ENCODE results near the gene ANK2. TPM values are rescaled to one million over a fixed set of nuclear protein-coding genes. Genes with fewer than 3 reads are reported as not detected.

The ANK2 gene
- total and polyA plus RNA-seq, 4 donors: 0.32 to 2.2 (median 1.0) TPM

DNA sequence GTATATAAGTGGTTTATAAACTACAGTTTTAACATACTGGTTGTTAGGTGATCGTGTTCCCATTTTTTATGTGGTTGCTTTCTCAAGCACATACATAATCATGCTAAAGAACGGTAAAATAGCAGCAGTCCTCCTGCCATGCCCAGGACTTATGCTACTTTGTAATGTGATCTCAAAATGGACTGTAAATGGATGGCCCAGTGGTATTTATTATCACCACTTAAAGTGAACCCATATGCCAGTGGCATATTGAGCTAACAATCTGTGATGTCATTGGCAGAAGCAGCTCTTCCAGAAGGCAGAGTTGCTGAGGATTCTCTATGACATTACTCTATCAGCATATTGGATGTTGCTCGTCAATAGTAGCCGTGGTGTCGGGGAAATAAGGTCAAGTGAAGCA, 28.6 kb downstream of the ANK2 start:
- TF ChIP-seq YY1 (IDR thresholded peaks at IDR 0.05) (no peak), FOXA2 (IDR thresholded peaks at IDR 0.05) (no peak), HNF4A (conservative IDR thresholded peaks at IDR 0.05) (no peak), FOXA1 (IDR thresholded peaks at IDR 0.05) (no peak), RXRA (IDR thresholded peaks at IDR 0.05) (no peak), TAF1 (conservative IDR thresholded peaks at IDR 0.05) (no peak), NR2F2 (IDR thresholded peaks at IDR 0.05) (no peak), EGR1 (IDR thresholded peaks at IDR 0.05; ENCODE audit: low read depth in 2 of 2) (no peak), RAD21 (IDR thresholded peaks at IDR 0.05) (no peak), JUND (IDR thresholded peaks at IDR 0.05) (no peak)
- TF ChIP-seq, protein P1, sequence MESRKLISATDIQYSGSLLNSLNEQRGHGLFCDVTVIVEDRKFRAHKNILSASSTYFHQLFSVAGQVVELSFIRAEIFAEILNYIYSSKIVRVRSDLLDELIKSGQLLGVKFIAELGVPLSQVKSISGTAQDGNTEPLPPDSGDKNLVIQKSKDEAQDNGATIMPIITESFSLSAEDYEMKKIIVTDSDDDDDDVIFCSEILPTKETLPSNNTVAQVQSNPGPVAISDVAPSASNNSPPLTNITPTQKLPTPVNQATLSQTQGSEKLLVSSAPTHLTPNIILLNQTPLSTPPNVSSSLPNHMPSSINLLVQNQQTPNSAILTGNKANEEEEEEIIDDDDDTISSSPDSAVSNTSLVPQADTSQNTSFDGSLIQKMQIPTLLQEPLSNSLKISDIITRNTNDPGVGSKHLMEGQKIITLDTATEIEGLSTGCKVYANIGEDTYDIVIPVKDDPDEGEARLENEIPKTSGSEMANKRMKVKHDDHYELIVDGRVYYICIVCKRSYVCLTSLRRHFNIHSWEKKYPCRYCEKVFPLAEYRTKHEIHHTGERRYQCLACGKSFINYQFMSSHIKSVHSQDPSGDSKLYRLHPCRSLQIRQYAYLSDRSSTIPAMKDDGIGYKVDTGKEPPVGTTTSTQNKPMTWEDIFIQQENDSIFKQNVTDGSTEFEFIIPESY (IDR thresholded peaks at IDR 0.05): no peak
- TF ChIP-seq, protein P2, sequence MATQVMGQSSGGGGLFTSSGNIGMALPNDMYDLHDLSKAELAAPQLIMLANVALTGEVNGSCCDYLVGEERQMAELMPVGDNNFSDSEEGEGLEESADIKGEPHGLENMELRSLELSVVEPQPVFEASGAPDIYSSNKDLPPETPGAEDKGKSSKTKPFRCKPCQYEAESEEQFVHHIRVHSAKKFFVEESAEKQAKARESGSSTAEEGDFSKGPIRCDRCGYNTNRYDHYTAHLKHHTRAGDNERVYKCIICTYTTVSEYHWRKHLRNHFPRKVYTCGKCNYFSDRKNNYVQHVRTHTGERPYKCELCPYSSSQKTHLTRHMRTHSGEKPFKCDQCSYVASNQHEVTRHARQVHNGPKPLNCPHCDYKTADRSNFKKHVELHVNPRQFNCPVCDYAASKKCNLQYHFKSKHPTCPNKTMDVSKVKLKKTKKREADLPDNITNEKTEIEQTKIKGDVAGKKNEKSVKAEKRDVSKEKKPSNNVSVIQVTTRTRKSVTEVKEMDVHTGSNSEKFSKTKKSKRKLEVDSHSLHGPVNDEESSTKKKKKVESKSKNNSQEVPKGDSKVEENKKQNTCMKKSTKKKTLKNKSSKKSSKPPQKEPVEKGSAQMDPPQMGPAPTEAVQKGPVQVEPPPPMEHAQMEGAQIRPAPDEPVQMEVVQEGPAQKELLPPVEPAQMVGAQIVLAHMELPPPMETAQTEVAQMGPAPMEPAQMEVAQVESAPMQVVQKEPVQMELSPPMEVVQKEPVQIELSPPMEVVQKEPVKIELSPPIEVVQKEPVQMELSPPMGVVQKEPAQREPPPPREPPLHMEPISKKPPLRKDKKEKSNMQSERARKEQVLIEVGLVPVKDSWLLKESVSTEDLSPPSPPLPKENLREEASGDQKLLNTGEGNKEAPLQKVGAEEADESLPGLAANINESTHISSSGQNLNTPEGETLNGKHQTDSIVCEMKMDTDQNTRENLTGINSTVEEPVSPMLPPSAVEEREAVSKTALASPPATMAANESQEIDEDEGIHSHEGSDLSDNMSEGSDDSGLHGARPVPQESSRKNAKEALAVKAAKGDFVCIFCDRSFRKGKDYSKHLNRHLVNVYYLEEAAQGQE (IDR thresholded peaks at IDR 0.05): no peak
- TF ChIP-seq, protein P3, sequence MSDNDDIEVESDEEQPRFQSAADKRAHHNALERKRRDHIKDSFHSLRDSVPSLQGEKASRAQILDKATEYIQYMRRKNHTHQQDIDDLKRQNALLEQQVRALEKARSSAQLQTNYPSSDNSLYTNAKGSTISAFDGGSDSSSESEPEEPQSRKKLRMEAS (IDR thresholded peaks at IDR 0.05): no peak
- TF ChIP-seq, protein P4, sequence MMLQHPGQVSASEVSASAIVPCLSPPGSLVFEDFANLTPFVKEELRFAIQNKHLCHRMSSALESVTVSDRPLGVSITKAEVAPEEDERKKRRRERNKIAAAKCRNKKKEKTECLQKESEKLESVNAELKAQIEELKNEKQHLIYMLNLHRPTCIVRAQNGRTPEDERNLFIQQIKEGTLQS (IDR thresholded peaks at IDR 0.05): no peak
- DNase-seq (ENCODE audit: low spot score): no peak
- WGBS: 95% methylated on average over 5 of the region's 5 CpGs
- no peak overlapping the region for H3K4me3 ChIP-seq (ENCODE audit: low read depth in 1 of 3, low read length in 3 of 3)
- H3K27me3 ChIP-seq (ENCODE audit: control insufficient read depth in 4 of 4, insufficient read depth in 4 of 4, low read length in 3 of 4): no peaks in the 10 kb centered on the region
- H3K36me3 ChIP-seq (ENCODE audit: control insufficient read depth in 4 of 4, insufficient read depth in 3 of 4, low read depth in 1 of 4, low read length in 3 of 4): no peaks in the 10 kb centered on the region
- H3K9ac ChIP-seq (ENCODE audit: low read depth in 1 of 2, low read length in 2 of 2): no peak overlapping the region
- H3K9me3 ChIP-seq (ENCODE audit: control insufficient read depth in 4 of 4, low read length in 3 of 4): no peaks in the 10 kb centered on the region
- peaks cover 0 to 3% (median 0%) of the 10 kb centered on the region in 4 donors for H3K4me1 ChIP-seq (ENCODE audit: control insufficient read depth in 4 of 4, insufficient read depth in 4 of 4, low read length in 3 of 4)
- H3K27ac ChIP-seq (ENCODE audit: low read depth in 1 of 2, low read length in 2 of 2): no peak overlapping the region

DNA sequence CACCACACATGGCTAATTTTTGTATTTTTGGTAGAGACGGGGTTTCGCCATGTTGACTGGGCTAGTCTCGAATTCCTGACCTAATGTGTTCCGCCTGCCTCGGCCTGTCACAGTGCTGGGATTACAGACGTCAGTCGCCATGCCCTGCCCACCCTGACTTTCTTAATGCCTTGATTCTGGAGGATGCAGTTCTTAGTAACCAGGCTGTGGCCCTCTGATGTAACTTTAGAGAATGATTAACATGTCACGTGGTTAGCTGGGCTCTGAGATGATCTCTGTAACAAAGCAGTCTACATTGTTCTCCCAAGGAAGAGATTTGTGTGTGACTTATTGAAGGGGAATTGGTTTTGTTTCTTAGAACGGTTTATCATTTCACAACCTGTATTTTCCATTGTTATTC, 30.6 kb downstream of the ANK2 start:
- Histone ChIP-seq H3K27me3 (ENCODE audit: control insufficient read depth in 4 of 4, insufficient read depth in 4 of 4, low read length in 3 of 4) (no peaks in the 10 kb centered on the region), H3K36me3 (ENCODE audit: control insufficient read depth in 4 of 4, insufficient read depth in 3 of 4, low read depth in 1 of 4, low read length in 3 of 4) (no peaks in the 10 kb centered on the region), H3K9ac (ENCODE audit: low read depth in 1 of 2, low read length in 2 of 2) (no peak overlapping the region), H3K4me1 (ENCODE audit: control insufficient read depth in 4 of 4, insufficient read depth in 4 of 4, low read length in 3 of 4) (peaks cover 0 to 3% (median 0%) of the 10 kb centered on the region in 4 donors), H3K27ac (ENCODE audit: low read depth in 1 of 2, low read length in 2 of 2) (no peak overlapping the region), H3K9me3 (ENCODE audit: control insufficient read depth in 4 of 4, low read length in 3 of 4) (no peaks in the 10 kb centered on the region), H3K4me3 (ENCODE audit: low read depth in 1 of 3, low read length in 3 of 3) (no peak overlapping the region)
- TF ChIP-seq HNF4A (conservative IDR thresholded peaks at IDR 0.05) (peak in 1 of 2 donors; percentile 3), GABPA (IDR thresholded peaks at IDR 0.05 in 1 of 2, conservative IDR thresholded peaks at IDR 0.05 in 1 of 2) (no peak), RAD21 (IDR thresholded peaks at IDR 0.05) (no peak)
- 80% methylated on average over 9 of the region's 9 CpGs for WGBS
- no peak for DNase-seq (ENCODE audit: low spot score)

Measured in liver (tissue), 9 donors.